HCT116 (cell line): ENCODE data around the gene KRTAP2-2. TPM values are rescaled to one million over a fixed set of nuclear protein-coding genes. Genes with fewer than 3 reads are reported as not detected.
"Not testable (repeated sequence)": the region's sequence is repeated elsewhere in the genome, so short reads cannot be mapped to it uniquely, and the experiment has no call there.

Source experiments
- ATAC-seq: fragments of 200-7000 bp; cut with Tn5 transposase; 2 replicates; pipeline ENCODE4 v1.9.1; 2020; ENCODE audit warnings: mild to moderate bottlenecking, moderate library complexity
- BruUV-seq: library from RNA; stranded (reverse); fragments of 400-500 nt; replicated peaks from 2 replicates; lab custom pipeline; 2021; lab: Mats Ljungman, UMichigan
- CTCF ChIA-PET: fragments of 300-600 bp; sonication (Branson Sonifier 250); formaldehyde crosslinking; loops from one replicate; lab custom pipeline; 2021; ENCODE audit warnings: antibody characterized with exemption; lab: Charles Lee
- POLR2A ChIA-PET: fragments of 300-600, 350-600 bp; sonication (Branson Sonifier 250); formaldehyde crosslinking; loops from one replicate; lab custom pipeline; 2021; ENCODE audit warnings: antibody characterized with exemption; lab: Charles Lee
- RAD21 ChIA-PET, 2 experiments: fragments of 300-600 bp; sonication (Branson Sonifier 250); formaldehyde crosslinking; loops; one replicate each; lab custom pipeline; 2023; ENCODE audit warnings: low total read pairs in 2 of 2; ENCODE audit not compliant: uncharacterized antibody in 2 of 2, unreplicated experiment in 2 of 2, low non-redundant PET in 1 of 2; lab: Charles Lee
- DNase-seq: peaks from one replicate; pipeline ENCODE4 v3.0.0-alpha.2; 2010; ENCODE audit warnings: low read depth, low spot score
- H2AFZ ChIP-seq: fragments of 200-600 bp; shearing (Covaris generic), sonication (generic); 2 replicates; pipeline ENCODE4 v1.6.1; 2017; ENCODE audit warnings: low read depth, mixed run types, mixed read lengths, antibody characterized with exemption, low read length; ENCODE audit not compliant: poor library complexity, severe bottlenecking
- H3K27ac ChIP-seq: 2 replicates; pipeline ENCODE4 v1.5.1; 2012; ENCODE audit warnings: low read depth, low read length
- H3K27me3 ChIP-seq: fragments of 200-600 bp; sonication (generic); 2 replicates; pipeline ENCODE4 v1.6.1; 2016; ENCODE audit warnings: mixed run types, low read length, mixed read lengths; ENCODE audit not compliant: insufficient read depth
- H3K36me3 ChIP-seq, 2 experiments: fragments of 200-500 bp in 1 of 2; fragments of 200-600 bp in 1 of 2; sonication (Bioruptor generic) in 1 of 2; sonication (generic) in 1 of 2; 2 replicates each; pipeline versions ENCODE4 v1.5.1 to v1.6.1; 2014 to 2016; ENCODE audit warnings: low read length in 2 of 2, inconsistent platforms in 1 of 2, mixed read lengths in 1 of 2, mixed run types in 1 of 2; ENCODE audit not compliant: insufficient read depth in 2 of 2, control insufficient read depth in 1 of 2
- H3K4me1 ChIP-seq, 2 experiments: fragments of 200-600 bp in 1 of 2; sonication (generic) in 1 of 2; 2 replicates each; pipeline versions ENCODE4 v1.5.1 to v1.6.1; 2012 to 2017; ENCODE audit warnings: low read length in 2 of 2, inconsistent platforms in 1 of 2, mild to moderate bottlenecking in 1 of 2, mixed read lengths in 1 of 2, mixed run types in 1 of 2, moderate library complexity in 1 of 2; ENCODE audit not compliant: insufficient read depth in 2 of 2, control insufficient read depth in 1 of 2
- H3K4me2 ChIP-seq: fragments of 200-600 bp; sonication (generic); 2 replicates; pipeline ENCODE4 v1.6.1; 2017; ENCODE audit warnings: mixed run types, low read length, mixed read lengths
- H3K4me3 ChIP-seq, 2 experiments: fragments of 200-600 bp in 1 of 2; sonication (generic) in 1 of 2; replicated peaks in 1 of 2; 2 replicates each; pipeline ENCODE4 v1.5.1; 2011 to 2016; ENCODE audit warnings: low read length in 2 of 2, control low read depth in 1 of 2, low read depth in 1 of 2, mild to moderate bottlenecking in 1 of 2, mixed read lengths in 1 of 2, mixed run types in 1 of 2
- H3K79me2 ChIP-seq: fragments of 200-600 bp; sonication (generic); 2 replicates; pipeline ENCODE4 v1.6.1; 2017; ENCODE audit warnings: mild to moderate bottlenecking, mixed run types, low read length, moderate library complexity, mixed read lengths; ENCODE audit not compliant: insufficient read depth
- H3K9ac ChIP-seq: fragments of 200-600 bp; sonication (generic); 2 replicates; pipeline ENCODE4 v1.6.1; 2016; ENCODE audit warnings: low read length, mixed read lengths
- H3K9me2 ChIP-seq: fragments of 200-600 bp; sonication (generic), shearing (Covaris generic); 2 replicates; pipeline ENCODE4 v1.6.1; 2017; ENCODE audit warnings: mixed run types, mild to moderate bottlenecking, moderate library complexity; ENCODE audit not compliant: insufficient read depth
- H3K9me3 ChIP-seq, 2 experiments: fragments of 200-500 bp in 1 of 2; fragments of 200-600 bp in 1 of 2; sonication (Bioruptor generic) in 1 of 2; sonication (generic) in 1 of 2; 2 replicates each; pipeline ENCODE4 v1.6.1; 2014 to 2017; ENCODE audit warnings: low read length in 2 of 2, mixed read lengths in 2 of 2, inconsistent platforms in 1 of 2, low read depth in 1 of 2, mild to moderate bottlenecking in 1 of 2, mixed run types in 1 of 2, moderate library complexity in 1 of 2; ENCODE audit not compliant: control insufficient read depth in 1 of 2, insufficient read depth in 1 of 2
- H4K20me1 ChIP-seq: fragments of 200-600 bp; sonication (generic), shearing (Covaris generic); 2 replicates; pipeline ENCODE4 v1.6.1; 2017; ENCODE audit warnings: mixed run types, mild to moderate bottlenecking, moderate library complexity; ENCODE audit not compliant: insufficient read depth
- EGR1 ChIP-seq: IDR thresholded peaks from 2 replicates; pipeline ENCODE4 v1.6.1; 2012; ENCODE audit warnings: low read depth
- EZH2phosphoT487 ChIP-seq: fragments of 200-600 bp; IDR thresholded peaks from 2 replicates; pipeline ENCODE4 v1.6.1; 2018; ENCODE audit warnings: antibody characterized with exemption, borderline replicate concordance
- JUND ChIP-seq: IDR thresholded peaks from 2 replicates; pipeline ENCODE4 v1.6.1; 2012
- REST ChIP-seq: IDR thresholded peaks from 2 replicates; pipeline ENCODE4 v1.6.1; 2012; ENCODE audit warnings: low read depth
- SP1 ChIP-seq: IDR thresholded peaks from 2 replicates; pipeline ENCODE4 v1.6.1; 2012; ENCODE audit warnings: low read depth
- ZFX ChIP-seq: fragments of 450-650 bp; IDR thresholded peaks from 2 replicates; pipeline ENCODE4 v1.6.1; 2017
- intact Hi-C: fragments of 100-400 bp; cut with micrococcal nuclease; formaldehyde crosslinking; loops from 2 replicates; pipeline ENCODE4 v1.10.0; 2022
- total RNA-seq: library from RNA; stranded (reverse); gene quantifications from one replicate; pipeline ENCODE4 v1.2.1, GENCODE V29; 2021; ENCODE audit not compliant: unreplicated experiment

The KRTAP2-2 gene
- total RNA-seq, 1 experiment from 2014 or later, result 1.2 TPM

GRCh38 chr17:41048441-41048840 lies 6.6 kb downstream of the KRTAP2-2 start:
- RAD21 ChIA-PET, result no interaction called here
- Histone ChIP-seq H3K4me1 (no peaks in the 10 kb centered on the region; a peak in 1 of 4 replicates), H3K9me3 (peaks cover 0 to 8% of the 10 kb centered on the region in 2 experiments; a peak in 1 of 4 replicates), H2AFZ (peak overlapping the region; percentile 86), H3K9ac (no peak overlapping the region), H3K4me3 (no peak overlapping the region), H3K9me2 (no peaks in the 10 kb centered on the region), H3K27ac (no peak overlapping the region), H3K79me2 (no peaks in the 10 kb centered on the region), H3K4me2 (no peak overlapping the region), H3K27me3 (no peaks in the 10 kb centered on the region), H3K36me3 (peaks cover 0 to 8% of the 10 kb centered on the region in 2 experiments; a peak in 1 of 4 replicates), H4K20me1 (no peaks in the 10 kb centered on the region)
- intact Hi-C loops, result no loop called here
- CTCF ChIA-PET, result no interaction called here
- no TSS peak for BruUV-seq
- TF ChIP-seq SP1, result no peak
- TF ChIP-seq ZFX, result no peak
- no peak for TF ChIP-seq EGR1
- no peak for TF ChIP-seq REST
- TF ChIP-seq JUND, result no peak
- no peak for TF ChIP-seq EZH2phosphoT487
- POLR2A ChIA-PET, result no interaction called here
- DNase-seq (no peak), ATAC-seq (no peak)

- ATAC-seq, H3K4me3 ChIP-seq, H2AFZ ChIP-seq, H3K27ac ChIP-seq, H3K4me2 ChIP-seq, H3K27me3 ChIP-seq, H3K9ac ChIP-seq, H3K9me2 ChIP-seq, BruUV-seq, CTCF ChIA-PET, intact Hi-C loops, H3K9me3 ChIP-seq, RAD21 ChIA-PET, H3K79me2 ChIP-seq, H3K4me1 ChIP-seq, H4K20me1 ChIP-seq, DNase-seq, POLR2A ChIA-PET: not testable (repeated sequence)
- H3K36me3 ChIP-seq, result peaks cover 0 to 11% of the 10 kb centered on the region in 2 experiments; a peak in 1 of 4 replicates
Measured at GRCh38 chr17:41046735-41047465, 8.1 kb downstream of the KRTAP2-2 start, which contains the start of gene KRTAP2-1. Gene KRTAP2-1 (minus strand): TSS chr17:41047316. CDS start chr17:41047267, 49 bp downstream.
